Measurements from ENCODE around the gene KCNT2. TPM values are rescaled to one million over a fixed set of nuclear protein-coding genes. Genes with fewer than 3 reads are reported as not detected.

KCNT2 gene
- total and polyA plus RNA-seq, 2 of the 8 experiments (the other 6 are each of a cell fraction or from before 2014, with no cell fraction given): 2.3 to 10.2 TPM

DNA sequence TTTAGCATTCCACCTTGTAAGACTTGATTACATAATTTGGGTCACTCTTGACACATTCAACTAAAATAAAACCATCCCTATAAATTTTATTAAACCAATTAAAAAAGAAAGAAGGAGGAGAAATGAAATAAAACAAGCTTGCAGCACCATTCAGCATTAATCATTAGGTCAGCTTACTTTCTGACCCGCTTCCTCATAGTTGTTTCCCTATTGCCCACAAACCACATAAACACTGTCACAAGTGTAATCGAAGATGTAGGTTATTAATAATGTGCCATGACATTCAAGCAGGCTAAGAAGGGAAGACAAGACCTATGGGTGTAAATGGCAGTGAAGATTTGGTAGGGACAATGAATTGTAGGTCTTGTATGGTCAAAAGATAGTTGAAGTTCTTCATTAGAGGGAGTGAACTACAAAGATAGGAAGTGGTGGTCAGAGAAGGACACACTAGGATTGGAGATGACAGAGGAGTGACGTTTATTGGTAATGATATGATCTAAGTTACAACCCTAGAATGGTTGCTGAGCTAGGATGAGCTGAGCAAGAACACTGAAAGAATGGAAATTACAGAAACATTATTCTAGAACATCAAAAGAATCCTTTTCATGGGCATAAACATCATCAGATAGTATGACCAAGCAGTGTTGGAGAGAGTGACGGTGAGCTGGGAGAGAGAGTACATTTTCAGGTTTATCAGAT, 231.5 kb downstream of the KCNT2 start:
- POLR2A ChIA-PET (ENCODE audit: partially characterized antibody): no interaction called here
- H3K79me1 ChIP-seq (ENCODE audit: low read depth, low read length): no peaks in the 10 kb centered on the region
- no peak overlapping the region for H2AFZ ChIP-seq (ENCODE audit: low read length)
- H4K5ac ChIP-seq (ENCODE audit: insufficient read length, low read depth, low read length): no peak overlapping the region
- DNase-seq (ENCODE audit: low read depth in 1 of 2, low spot score in 2 of 2) (no peak), FAIRE-seq (no peak)
- H3K9ac ChIP-seq (replicated peaks in 1 of 4; ENCODE audit: extremely low read depth in 1 of 4, low read depth in 3 of 4, low read length in 3 of 4): no peak overlapping the region
- CTCF ChIA-PET (ENCODE audit: partially characterized antibody): interaction anchor here (0.6 to 1.2 kb wide), 3 partner anchors 21 to 286 kb away, joined by 3 read pairs; no protein-coding TSS in a partner anchor
- no peak overlapping the region for H3K56ac ChIP-seq (replicated peaks; ENCODE audit: insufficient read length, low read depth, low read length)
- TF ChIP-seq USF2 (IDR thresholded peaks at IDR 0.05; ENCODE audit: low read length) (no peak), NANOG (IDR thresholded peaks at IDR 0.05; ENCODE audit: insufficient read depth, low read depth, low read length, poor library complexity, severe bottlenecking) (no peak), NRF1 (IDR thresholded peaks at IDR 0.05; ENCODE audit: low read depth, low read length) (no peak), BACH1 (IDR thresholded peaks at IDR 0.05; ENCODE audit: low read length) (no peak), EGR1 (IDR thresholded peaks at IDR 0.05; ENCODE audit: borderline replicate concordance, low read depth, low read length) (no peak)
- H3K4me2 ChIP-seq (ENCODE audit: insufficient read depth in 1 of 2, low read depth in 2 of 2, low read length in 2 of 2): no peak overlapping the region
- no peak overlapping the region for H3K23ac ChIP-seq (ENCODE audit: insufficient read length)
- no peak overlapping the region for H3K4me3 ChIP-seq (ENCODE audit: extremely low read depth in 1 of 4, insufficient read depth in 2 of 4, low read depth in 3 of 4, low read length in 4 of 4)
- H2AK5ac ChIP-seq (ENCODE audit: low read depth, low read length): no peak overlapping the region
- no peaks in the 10 kb centered on the region for H3K23me2 ChIP-seq (ENCODE audit: low read depth, low read length)
- H4K8ac ChIP-seq (ENCODE audit: extremely low read depth, insufficient read depth, low read length): no peak overlapping the region
- no peak overlapping the region for H3K18ac ChIP-seq (ENCODE audit: extremely low read depth, low read length)
- H3K4ac ChIP-seq (replicated peaks; ENCODE audit: insufficient read length, low read depth, low read length): no peak overlapping the region
- no peak overlapping the region for H3K14ac ChIP-seq (ENCODE audit: insufficient read length)
- H3K9me3 ChIP-seq (ENCODE audit: insufficient read depth in 2 of 2, low read depth in 1 of 2, low read length in 1 of 2): no peaks in the 10 kb centered on the region
- no peak overlapping the region for H2BK120ac ChIP-seq (replicated peaks; ENCODE audit: low read depth, low read length)
- H2BK5ac ChIP-seq (ENCODE audit: low read depth, low read length): no peak overlapping the region
- H2BK12ac ChIP-seq (ENCODE audit: low read depth, low read length): no peak overlapping the region
- peaks cover 0 to 3% (median 1%) of the 10 kb centered on the region in 4 experiments; a peak in 3 of 7 replicates for H3K4me1 ChIP-seq (replicated peaks in 1 of 4; ENCODE audit: control insufficient read depth in 3 of 4, insufficient read depth in 4 of 4, low read length in 3 of 4)
- H3K79me2 ChIP-seq (ENCODE audit: control insufficient read depth in 1 of 2, insufficient read depth in 2 of 2, low read length in 2 of 2): no peaks in the 10 kb centered on the region
- no peak overlapping the region for H2BK15ac ChIP-seq (ENCODE audit: low read length)
- no peak overlapping the region for H3K27ac ChIP-seq (ENCODE audit: low read depth, low read length)
- no peak overlapping the region for H2BK20ac ChIP-seq (ENCODE audit: low read length)
- H4K91ac ChIP-seq (replicated peaks; ENCODE audit: insufficient read length, low read length): no peak overlapping the region
- H3K27me3 ChIP-seq (replicated peaks in 1 of 4; ENCODE audit: control insufficient read depth in 3 of 4, extremely low read depth in 1 of 4, insufficient read depth in 3 of 4, low read length in 3 of 4): no peaks in the 10 kb centered on the region
- WGBS, 2 experiments (ENCODE audit: extremely low coverage in 1 of 2, insufficient coverage in 1 of 2, insufficient read length in 1 of 2, insufficient replicate concordance in 2 of 2, low coverage in 1 of 2, low lambda C conversion rate in 2 of 2, missing lambda C conversion rate in 1 of 2): 95% methylated on average over 4 of the region's 4 CpGs; no CpG with 5 or more reads in 1 of the 2 experiments
- no peaks in the 10 kb centered on the region for H4K20me1 ChIP-seq (replicated peaks in 1 of 2; ENCODE audit: control insufficient read depth in 1 of 2, insufficient read depth in 2 of 2, low read length in 2 of 2)
- no peaks in the 10 kb centered on the region; a peak in 1 of 8 replicates for H3K36me3 ChIP-seq (ENCODE audit: control insufficient read depth in 2 of 4, insufficient read depth in 4 of 4, low read length in 3 of 4)

All from H1 (cell line).